ENCODE measurements around the gene TLR10. TPM values are rescaled to one million over a fixed set of nuclear protein-coding genes. Genes with fewer than 3 reads are reported as not detected.
A peak's percentile ranks its signal among the peaks of the same experiment; 100 is the strongest.
"Not testable (repeated sequence)": the region's sequence is repeated elsewhere in the genome, so short reads cannot be mapped to it uniquely, and the experiment has no call there.

Gene TLR10
- total RNA-seq, 1 donor from 2014 or later, result 107 TPM

DNA sequence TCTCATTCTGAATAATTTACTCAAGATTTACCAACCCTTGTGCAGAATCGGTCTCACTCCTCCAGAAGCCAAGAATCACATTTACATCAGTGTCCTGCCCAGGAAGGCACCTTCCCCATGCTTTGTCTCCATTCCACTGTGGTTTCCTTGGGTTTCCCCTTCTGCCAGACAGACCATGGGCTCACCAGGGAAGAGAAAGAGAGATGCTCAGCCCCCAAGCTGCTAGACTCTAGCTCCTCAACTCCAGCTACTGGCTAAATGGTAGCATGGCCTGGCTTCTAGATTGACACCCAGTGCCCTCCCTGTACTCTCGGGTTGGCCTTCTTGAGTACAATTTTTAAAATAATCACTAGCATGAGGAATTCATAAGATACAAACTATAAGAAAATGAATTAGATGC lies 12.9 kb downstream of the TLR10 start:
- peak overlapping the region; percentile 79 for H3K27ac Mint-ChIP-seq
- intact Hi-C loops (cut with micrococcal nuclease), result loop anchor here (1.0 to 10.0 kb wide), 2 partner anchors 9 to 865 kb away; partner anchors contain the start of gene SMIM14
- H3K4me3 Mint-ChIP-seq, result no peak overlapping the region
- TF ChIP-seq CTCF (IDR thresholded peaks at IDR 0.05), result no peak
- peaks cover 80% of the 10 kb centered on the region for H3K4me1 Mint-ChIP-seq
- ATAC-seq (ENCODE audit: low read depth) (peak; percentile 40), DNase-seq (no peak)
- ChIA-PET CTCF (interaction anchor here (1.0 to 3.7 kb wide), 3 partner anchors 10 to 39 kb away, joined by 3 to 25 read pairs (median 5); partner anchors contain the start of gene TLR10), POLR2A (interaction anchor here (1.6 to 7.8 kb wide), 4 partner anchors 8 to 86 kb away, joined by 5 to 81 read pairs (median 12); partner anchors contain the start of gene TLR10)
- H3K9me3 Mint-ChIP-seq, result peaks cover 14% of the 10 kb centered on the region
- no peaks in the 10 kb centered on the region for H3K27me3 Mint-ChIP-seq
- peaks cover 46% of the 10 kb centered on the region for H3K36me3 Mint-ChIP-seq (ENCODE audit: low read depth)

GRCh38 chr4:38769441-38769840 lies 13.3 kb downstream of the TLR10 start:
- TF ChIP-seq CTCF (IDR thresholded peaks at IDR 0.05), result no peak
- intact Hi-C loops (cut with micrococcal nuclease), result loop anchor here (1.0 to 10.0 kb wide), 2 partner anchors 10 to 865 kb away; partner anchors contain the start of gene SMIM14
- Mint-ChIP-seq H3K4me3 (no peak overlapping the region), H3K9me3 (peaks cover 12% of the 10 kb centered on the region), H3K27ac (peak overlapping the region; percentile 79), H3K36me3 (ENCODE audit: low read depth) (peaks cover 41% of the 10 kb centered on the region), H3K4me1 (peaks cover 80% of the 10 kb centered on the region), H3K27me3 (no peaks in the 10 kb centered on the region)
- POLR2A ChIA-PET, result interaction anchor here (1.6 to 7.8 kb wide), 4 partner anchors 7 to 86 kb away, joined by 5 to 81 read pairs (median 12); partner anchors contain the start of gene TLR10
- ATAC-seq (ENCODE audit: low read depth) (no peak), DNase-seq (no peak)
- CTCF ChIA-PET, result interaction anchor here (1.0 to 3.7 kb wide), 3 partner anchors 12 to 91 kb away, joined by 3 to 25 read pairs (median 6); partner anchors contain the start of gene TLR10

- Mint-ChIP-seq H3K4me3 (peak overlapping the region; percentile 30), H3K36me3 (ENCODE audit: low read depth) (peaks cover 37% of the 10 kb centered on the region), H3K27me3 (no peaks in the 10 kb centered on the region), H3K27ac (peak overlapping the region; percentile 79), H3K4me1 (peaks cover 80% of the 10 kb centered on the region), H3K9me3 (peaks cover 10% of the 10 kb centered on the region)
- intact Hi-C loops (cut with micrococcal nuclease), result loop anchor here (1.0 to 10.0 kb wide), 2 partner anchors 10 to 866 kb away; partner anchors contain the start of gene SMIM14
- CTCF ChIA-PET, result interaction anchor here (1.0 to 3.7 kb wide), 3 partner anchors 13 to 91 kb away, joined by 3 to 25 read pairs (median 6); partner anchors contain the start of gene TLR10
- POLR2A ChIA-PET, result interaction anchor here (0.8 to 7.8 kb wide), 3 partner anchors 9 to 87 kb away, joined by 4 to 81 read pairs (median 9); partner anchors contain the start of genes TLR10 and TLR6
- TF ChIP-seq CTCF (IDR thresholded peaks at IDR 0.05), result no peak
- no peak for DNase-seq
- ATAC-seq (ENCODE audit: low read depth), result peak; percentile 66
Measured at GRCh38 chr4:38768968-38769394, 13.8 kb downstream of the TLR10 start.

DNA sequence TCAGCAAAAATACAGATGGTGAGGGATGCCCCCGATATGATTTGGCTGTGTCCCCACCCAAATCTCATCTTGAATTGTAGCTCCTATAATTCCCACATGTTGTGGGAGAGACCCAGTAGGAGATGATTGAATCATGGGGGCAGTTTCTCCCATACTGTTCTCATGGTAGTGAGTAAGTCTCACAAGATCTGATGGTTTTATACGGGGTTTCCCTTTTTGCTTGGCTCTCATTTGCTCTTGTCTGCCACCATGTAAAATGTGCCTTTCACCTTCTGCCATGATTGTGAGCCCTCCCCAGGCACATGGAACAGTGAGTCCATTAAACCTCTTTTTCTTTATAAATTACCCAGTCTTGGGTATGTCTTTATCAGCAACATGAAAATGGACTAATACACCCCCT lies 15.8 kb downstream of the TLR10 start:
- not testable (repeated sequence) for DNase-seq; H3K4me3 Mint-ChIP-seq; ATAC-seq (ENCODE audit: low read depth); H3K9me3 Mint-ChIP-seq; H3K27me3 Mint-ChIP-seq
- peaks cover 27% of the 10 kb centered on the region for H3K36me3 Mint-ChIP-seq (ENCODE audit: low read depth)
- H3K4me1 Mint-ChIP-seq, result peaks cover 90% of the 10 kb centered on the region
- intact Hi-C loops (cut with micrococcal nuclease), result loop anchor here (10.0 kb wide), 1 partner anchor 868 kb away; the partner anchor contains the start of gene SMIM14
- ChIA-PET CTCF (interaction anchor here (10.6 kb wide), 1 partner anchor 16 kb away, joined by 331 read pairs; the partner anchor contains the start of gene TLR10), POLR2A (interaction anchor here (7.8 to 8.4 kb wide), 2 partner anchors 14 to 38 kb away, joined by 81 to 140 read pairs; partner anchors contain the start of genes TLR1 and TLR10)
- peak overlapping the region; percentile 53 for H3K27ac Mint-ChIP-seq

DNA sequence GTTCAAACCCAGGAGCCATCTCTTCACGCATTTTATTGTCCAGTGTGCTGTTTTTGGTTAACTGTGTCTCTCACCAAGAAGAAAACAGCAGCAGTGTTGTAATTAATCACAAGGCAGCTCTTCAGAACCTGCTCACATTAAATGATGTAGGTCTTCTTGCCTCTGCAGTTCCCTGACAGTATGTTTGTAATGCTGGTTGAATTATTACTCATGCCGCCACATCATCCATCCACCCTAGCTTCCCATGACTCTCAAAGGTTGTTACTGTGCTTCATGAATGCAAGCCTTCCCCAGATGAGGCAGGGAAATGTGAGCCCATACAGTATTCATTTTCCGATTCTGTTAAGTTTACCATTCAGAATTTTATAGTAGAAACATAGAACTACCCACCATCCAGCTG lies 17.4 kb downstream of the TLR10 start:
- peak overlapping the region; percentile 31 for H3K27ac Mint-ChIP-seq
- peaks cover 10% of the 10 kb centered on the region for H3K9me3 Mint-ChIP-seq
- no peak overlapping the region for H3K4me3 Mint-ChIP-seq
- H3K27me3 Mint-ChIP-seq, result no peaks in the 10 kb centered on the region
- intact Hi-C loops (cut with micrococcal nuclease), result loop anchor here (1.0 to 10.0 kb wide), 2 partner anchors 9 to 869 kb away; partner anchors contain the start of gene SMIM14
- ChIA-PET CTCF (interaction anchor here (0.9 to 10.6 kb wide), 3 partner anchors 18 to 95 kb away, joined by 3 to 331 read pairs (median 8); partner anchors contain the start of gene TLR10), POLR2A (interaction anchor here (7.8 to 8.4 kb wide), 2 partner anchors 16 to 39 kb away, joined by 81 to 140 read pairs; partner anchors contain the start of genes TLR1 and TLR10)
- ATAC-seq (ENCODE audit: low read depth) (no peak), DNase-seq (no peak)
- H3K36me3 Mint-ChIP-seq (ENCODE audit: low read depth), result peaks cover 22% of the 10 kb centered on the region
- no peak for TF ChIP-seq CTCF (IDR thresholded peaks at IDR 0.05)
- H3K4me1 Mint-ChIP-seq, result peaks cover 95% of the 10 kb centered on the region
